Activated CD4-positive, alpha-beta T cell treated with anti-CD3 and anti-CD28 coated beads, Interleukin-2, amount 10 ng/mL, durations not matched to agents 24 days and 14 days (primary cell): ENCODE measurements around the gene SLC15A4. TPM values are rescaled to one million over a fixed set of nuclear protein-coding genes. Genes with fewer than 3 reads are reported as not detected.

ENCODE experiments used
- DNase-seq: peaks from one replicate; pipeline ENCODE4 v3.0.0; 2022
- H3K27ac Mint-ChIP-seq: one replicate; pipeline ENCODE4 v1.8.0; 2022; ENCODE audit warnings: mild to moderate bottlenecking, mixed read lengths
- H3K27me3 Mint-ChIP-seq: one replicate; pipeline ENCODE4 v1.8.0; 2022; ENCODE audit warnings: mixed read lengths
- H3K36me3 Mint-ChIP-seq: one replicate; pipeline ENCODE4 v1.8.0; 2022; ENCODE audit warnings: low read depth, mild to moderate bottlenecking, mixed read lengths
- H3K4me1 Mint-ChIP-seq: one replicate; pipeline ENCODE4 v1.8.0; 2021; ENCODE audit warnings: mixed read lengths
- H3K4me3 Mint-ChIP-seq: one replicate; pipeline ENCODE4 v1.8.0; 2022; ENCODE audit warnings: mild to moderate bottlenecking, moderate library complexity, mixed read lengths
- H3K9me3 Mint-ChIP-seq: one replicate; pipeline ENCODE4 v1.8.0; 2021; ENCODE audit warnings: mixed read lengths
- intact Hi-C: fragments of 100-400 bp; cut with micrococcal nuclease; formaldehyde crosslinking; loops from one replicate; pipeline ENCODE4 v1.15.1; 2023
- total RNA-seq: library from RNA; stranded (reverse); gene quantifications from 2 replicates; pipeline ENCODE4 v1.2.3, GENCODE V29; 2022

The SLC15A4 gene
- total RNA-seq, 1 donor from 2014 or later: 36.8 TPM

DNA sequence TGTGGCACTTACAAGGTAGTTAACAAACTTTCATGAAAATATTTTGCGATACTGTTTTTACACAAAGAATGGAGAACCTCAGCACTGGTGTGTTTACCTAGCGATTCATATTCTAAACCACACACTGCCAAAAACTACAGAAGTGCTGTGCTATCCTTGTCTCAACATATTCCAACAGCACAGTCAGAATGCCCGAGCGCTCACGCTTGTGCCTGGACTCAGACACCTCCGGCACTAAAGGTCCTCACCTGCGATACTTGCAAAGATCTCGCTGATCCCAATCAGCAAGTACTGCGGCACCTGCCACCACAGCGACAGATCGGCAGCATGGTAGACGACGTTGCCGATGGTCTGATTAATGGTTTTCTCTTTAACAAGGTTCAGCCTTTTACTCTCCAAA, 23.2 kb downstream of the SLC15A4 start:
- no peaks in the 10 kb centered on the region for H3K9me3 Mint-ChIP-seq
- H3K4me1 Mint-ChIP-seq: peaks cover 13% of the 10 kb centered on the region
- H3K27ac Mint-ChIP-seq: peak overlapping the region; percentile 2
- peaks cover 64% of the 10 kb centered on the region for H3K36me3 Mint-ChIP-seq
- intact Hi-C loops: no loop called here
- H3K27me3 Mint-ChIP-seq: no peaks in the 10 kb centered on the region
- DNase-seq: no peak
- H3K4me3 Mint-ChIP-seq: no peak overlapping the region

DNA sequence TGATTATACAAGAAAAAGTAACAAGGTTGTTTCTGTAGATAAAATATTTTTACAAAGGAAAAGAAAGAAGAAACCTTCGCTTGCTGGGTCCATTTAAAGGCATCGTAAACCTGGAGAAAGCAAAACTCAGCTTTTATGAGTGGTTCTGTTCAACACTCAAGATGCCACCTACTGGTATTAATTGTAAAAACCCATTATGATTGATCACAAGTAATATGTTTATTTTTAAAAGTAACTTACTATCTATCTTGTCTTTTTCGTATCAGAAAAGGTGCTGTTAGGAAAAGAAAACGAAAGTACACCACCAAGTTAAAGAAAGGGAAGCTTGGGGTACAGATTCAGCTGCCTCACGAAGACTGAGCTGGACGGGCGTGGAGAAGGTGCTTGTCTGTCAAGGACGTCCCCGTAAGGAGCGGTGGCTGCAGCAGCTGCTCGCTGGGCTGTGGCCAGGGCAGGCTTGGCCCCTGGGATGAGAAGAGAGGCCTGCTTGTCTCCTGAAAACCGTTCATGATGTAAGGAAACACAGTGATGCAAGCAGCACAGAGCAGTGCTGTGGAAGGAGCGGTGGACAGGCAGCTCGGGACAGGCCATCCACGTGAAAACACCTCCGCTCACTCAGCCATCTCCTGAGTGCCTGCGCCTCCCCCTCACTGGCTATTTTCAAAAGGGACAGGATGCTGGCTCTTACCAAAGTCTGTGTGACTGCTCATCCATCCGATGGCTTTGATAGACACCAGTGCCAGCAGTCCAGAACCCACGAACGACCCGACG, 25.0 kb downstream of the SLC15A4 start:
- intact Hi-C loops: no loop called here
- Mint-ChIP-seq H3K27me3 (no peaks in the 10 kb centered on the region), H3K9me3 (no peaks in the 10 kb centered on the region), H3K36me3 (peaks cover 67% of the 10 kb centered on the region), H3K27ac (no peak overlapping the region), H3K4me3 (no peak overlapping the region), H3K4me1 (peaks cover 25% of the 10 kb centered on the region)
- no peak for DNase-seq

DNA sequence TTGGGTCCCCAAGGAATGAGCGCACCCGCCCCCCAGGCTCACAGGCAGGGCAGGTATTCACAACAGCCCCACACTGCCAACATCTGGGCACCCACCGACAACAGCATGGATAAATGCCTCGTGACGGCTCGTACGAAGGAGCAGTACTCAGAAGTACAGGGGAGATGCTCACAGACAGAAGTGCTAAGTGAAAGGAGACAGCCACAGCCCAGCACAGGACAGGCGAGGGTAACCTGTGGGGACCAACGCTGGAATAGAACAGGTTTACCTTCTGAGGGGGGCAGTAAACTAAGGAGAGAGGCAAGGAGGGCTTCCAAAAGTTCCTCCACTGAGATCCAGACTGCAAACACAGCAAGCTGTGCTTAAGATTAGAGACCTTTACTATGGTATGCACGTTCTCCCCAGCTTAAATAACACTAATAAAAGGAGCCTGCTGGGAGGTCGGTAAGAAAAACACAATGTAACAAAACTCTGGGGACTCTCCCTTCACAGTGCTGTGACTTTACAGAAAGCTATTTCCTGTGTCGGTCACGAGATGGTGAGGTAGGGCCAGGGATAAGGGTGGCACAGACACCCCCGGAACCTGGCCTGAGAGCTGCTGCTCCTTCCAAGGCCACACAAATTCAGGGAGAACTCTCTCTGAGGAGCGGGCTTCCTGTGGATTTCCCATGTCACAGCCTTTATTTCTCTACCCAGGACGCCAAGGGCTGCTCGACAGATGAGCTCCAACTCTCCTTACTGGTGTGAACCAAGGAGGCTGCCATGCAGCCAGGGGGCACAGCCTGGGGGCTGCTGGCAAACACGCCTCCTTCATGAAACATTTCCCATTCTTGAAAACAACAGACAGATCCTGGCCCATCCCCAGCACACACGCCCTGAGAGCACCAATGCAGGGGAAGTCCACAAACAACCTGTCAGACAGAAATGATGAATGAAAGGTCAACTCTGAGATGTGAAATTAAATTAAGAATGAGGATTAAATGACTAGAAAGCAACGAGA, 26.3 kb downstream of the SLC15A4 start:
- Mint-ChIP-seq H3K36me3 (peaks cover 65% of the 10 kb centered on the region), H3K9me3 (no peaks in the 10 kb centered on the region), H3K27me3 (no peaks in the 10 kb centered on the region), H3K4me3 (no peak overlapping the region), H3K27ac (peak overlapping the region; percentile 71), H3K4me1 (peaks cover 25% of the 10 kb centered on the region)
- no peak for DNase-seq
- intact Hi-C loops: no loop called here

DNA sequence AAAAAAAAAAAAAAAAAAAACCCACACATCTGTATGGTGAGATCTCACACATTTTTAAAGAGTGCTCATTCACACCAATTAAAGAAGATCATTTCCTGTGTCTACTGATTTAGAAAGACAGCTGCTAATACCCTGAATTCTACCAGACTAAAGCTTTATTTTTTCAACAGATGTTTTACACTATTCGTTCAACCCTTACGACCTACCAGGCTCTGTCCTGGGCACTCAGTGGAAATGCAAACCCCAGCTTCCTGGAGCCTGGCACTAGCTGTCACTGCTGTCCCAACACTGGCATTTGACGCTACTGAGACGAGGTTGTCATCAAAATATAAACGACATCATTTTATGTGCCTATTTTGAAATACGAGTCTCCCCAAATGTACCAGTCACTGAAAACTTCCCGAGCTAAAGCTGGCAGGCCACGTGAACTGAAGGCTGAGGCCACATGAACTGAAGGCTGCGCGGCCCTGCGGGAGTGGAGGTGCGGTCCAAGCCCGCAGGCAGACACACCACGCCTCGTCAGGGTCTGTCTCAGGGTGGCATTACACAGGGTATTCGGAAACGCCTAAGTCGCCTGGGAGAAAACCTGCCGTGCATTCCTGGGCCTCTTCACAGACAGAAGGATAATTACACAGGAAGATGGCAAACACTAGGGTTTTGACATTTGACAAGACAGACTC, 27.2 kb downstream of the SLC15A4 start:
- no peaks in the 10 kb centered on the region for H3K27me3 Mint-ChIP-seq
- no peaks in the 10 kb centered on the region for H3K9me3 Mint-ChIP-seq
- peaks cover 28% of the 10 kb centered on the region for H3K4me1 Mint-ChIP-seq
- peak overlapping the region; percentile 41 for H3K27ac Mint-ChIP-seq
- no peak overlapping the region for H3K4me3 Mint-ChIP-seq
- no peak for DNase-seq
- peaks cover 68% of the 10 kb centered on the region for H3K36me3 Mint-ChIP-seq
- intact Hi-C loops: no loop called here

DNA sequence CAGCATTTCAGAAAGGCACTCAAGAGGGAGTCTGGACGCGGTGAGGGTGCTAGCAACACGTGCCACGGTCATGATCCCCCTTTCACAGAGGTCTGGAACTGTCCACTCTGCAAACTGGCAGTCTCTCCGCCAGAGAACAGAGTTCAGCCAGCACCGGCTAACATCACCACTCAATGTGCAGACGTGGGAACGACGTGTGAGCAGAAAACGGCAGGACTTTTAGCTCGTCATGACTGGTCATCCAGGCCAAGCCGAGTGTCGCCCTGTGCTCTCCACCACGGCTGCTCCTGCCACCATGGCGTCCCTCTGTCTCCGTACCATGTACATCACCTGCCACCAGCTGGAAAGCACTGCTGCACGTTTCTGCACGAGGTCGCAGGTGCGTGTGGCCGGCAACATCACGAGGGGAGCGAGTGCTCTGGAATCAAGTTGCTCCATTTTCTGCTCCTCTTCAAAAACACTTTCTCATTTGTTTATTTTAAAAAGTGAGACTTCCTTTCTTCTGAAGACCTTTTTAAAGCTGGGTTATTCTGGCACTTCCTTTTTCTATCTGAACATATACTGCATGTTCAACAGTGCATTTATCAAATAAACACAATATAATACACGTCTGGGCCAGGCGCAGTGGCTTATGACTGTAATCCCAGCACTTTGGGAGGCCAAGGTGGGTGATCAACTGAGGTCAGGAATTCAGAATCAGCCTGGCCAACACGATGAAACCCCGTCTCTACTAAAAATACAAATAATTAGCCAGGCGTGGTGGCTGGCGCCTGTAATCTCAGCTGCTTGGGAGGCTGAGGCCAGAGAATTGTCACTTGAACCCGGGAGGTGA, 28.0 kb downstream of the SLC15A4 start:
- intact Hi-C loops: no loop called here
- Mint-ChIP-seq H3K27me3 (no peaks in the 10 kb centered on the region), H3K36me3 (peaks cover 71% of the 10 kb centered on the region)

DNA sequence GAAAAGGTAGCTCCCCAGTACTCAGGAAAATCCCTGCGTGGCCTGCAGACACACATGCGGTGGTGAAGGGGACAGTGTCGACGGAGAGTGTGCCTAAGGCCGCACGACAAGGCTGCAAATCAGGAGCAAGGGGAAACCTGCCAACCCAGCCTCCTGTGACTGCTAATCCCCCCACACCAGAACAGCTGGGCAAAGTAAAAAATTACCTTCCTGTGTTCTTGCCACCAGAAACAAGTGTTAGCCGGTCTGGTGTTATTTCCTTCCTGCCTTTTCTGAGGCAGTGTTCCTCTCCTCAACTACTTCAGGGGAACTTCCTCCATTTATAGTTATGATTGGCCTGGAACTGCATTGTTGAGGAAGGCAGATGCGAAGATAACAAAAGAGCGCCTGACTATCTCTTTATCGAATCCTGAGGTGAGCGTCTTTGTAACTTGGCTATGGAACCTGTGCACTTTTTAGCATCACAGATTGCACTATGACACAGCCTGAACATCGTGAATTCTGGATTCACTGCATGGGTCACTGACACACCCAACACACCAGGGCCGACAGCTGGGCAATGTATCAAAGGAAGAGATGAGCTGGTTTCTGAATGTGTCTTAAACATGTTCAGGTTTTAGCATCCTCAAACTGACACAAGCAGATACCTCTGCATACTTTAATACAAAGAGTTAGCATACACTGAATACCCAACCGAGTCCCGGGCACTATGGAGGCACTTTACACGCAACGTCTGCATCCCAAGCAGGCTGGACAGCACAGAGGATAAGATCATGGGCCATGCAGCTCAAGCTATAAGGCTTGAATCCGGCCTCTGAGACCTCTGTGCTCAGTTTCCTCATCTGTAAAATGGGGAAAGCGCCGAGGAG, 28.9 kb downstream of the SLC15A4 start:
- Mint-ChIP-seq H3K27ac (peak overlapping the region; percentile 27), H3K36me3 (peaks cover 64% of the 10 kb centered on the region), H3K27me3 (no peaks in the 10 kb centered on the region)

More for the DNA sequence above, 28.0 kb downstream of the SLC15A4 start:
- Mint-ChIP-seq H3K9me3 (no peaks in the 10 kb centered on the region), H3K4me3 (no peak overlapping the region), H3K4me1 (peaks cover 28% of the 10 kb centered on the region), H3K27ac (no peak overlapping the region)
- DNase-seq: no peak

DNA sequence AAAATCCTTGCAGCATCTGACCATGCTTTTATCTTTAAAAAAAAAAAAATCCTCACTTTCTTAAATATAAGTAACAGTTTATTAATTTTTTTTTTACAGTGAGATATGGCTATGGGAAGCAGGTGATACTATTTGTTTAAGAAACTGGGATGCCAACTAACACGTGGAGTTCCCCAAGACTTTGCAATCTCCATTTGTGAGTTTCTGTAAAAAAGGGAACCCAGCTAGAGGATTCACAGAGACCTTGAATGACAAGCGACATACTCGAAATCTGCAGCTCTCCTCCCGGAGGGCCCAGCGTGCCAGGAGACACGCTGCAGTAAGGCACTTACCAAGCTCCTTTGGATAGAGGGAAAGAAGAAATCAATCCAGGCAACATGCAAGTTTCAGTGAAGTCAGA, 30.1 kb downstream of the SLC15A4 start:
- no peak for DNase-seq
- H3K4me3 Mint-ChIP-seq: no peak overlapping the region
- H3K27ac Mint-ChIP-seq: no peak overlapping the region
- H3K27me3 Mint-ChIP-seq: no peaks in the 10 kb centered on the region
- no peaks in the 10 kb centered on the region for H3K9me3 Mint-ChIP-seq
- peaks cover 28% of the 10 kb centered on the region for H3K4me1 Mint-ChIP-seq
- intact Hi-C loops: no loop called here
- peaks cover 57% of the 10 kb centered on the region for H3K36me3 Mint-ChIP-seq

More for the DNA sequence above, 28.9 kb downstream of the SLC15A4 start:
- Mint-ChIP-seq H3K9me3 (no peaks in the 10 kb centered on the region), H3K4me3 (no peak overlapping the region), H3K4me1 (peaks cover 28% of the 10 kb centered on the region)
- no peak for DNase-seq
- intact Hi-C loops: no loop called here

DNA sequence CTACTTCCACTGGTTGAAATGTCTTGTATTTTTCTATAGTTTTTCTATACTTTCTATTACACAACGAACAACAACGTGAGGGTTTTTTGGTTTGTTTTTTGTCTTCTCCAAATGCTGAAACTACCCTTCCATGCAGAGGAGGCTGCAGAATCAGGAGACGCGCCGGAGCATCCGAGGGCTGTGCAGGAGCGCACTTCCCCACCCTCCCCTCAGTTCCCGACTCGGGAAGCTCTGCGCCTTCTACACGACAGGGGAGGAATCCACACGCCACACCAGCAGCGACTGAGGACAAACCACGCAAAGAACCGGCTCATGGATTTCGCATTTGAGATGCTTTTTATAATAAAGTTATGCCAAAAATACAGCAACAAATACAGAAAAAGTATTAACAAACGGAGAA, 30.9 kb downstream of the SLC15A4 start:
- Mint-ChIP-seq H3K4me3 (no peak overlapping the region), H3K9me3 (no peaks in the 10 kb centered on the region), H3K27ac (no peak overlapping the region), H3K36me3 (peaks cover 56% of the 10 kb centered on the region), H3K4me1 (peaks cover 28% of the 10 kb centered on the region), H3K27me3 (no peaks in the 10 kb centered on the region)
- intact Hi-C loops: no loop called here
- no peak for DNase-seq

DNA sequence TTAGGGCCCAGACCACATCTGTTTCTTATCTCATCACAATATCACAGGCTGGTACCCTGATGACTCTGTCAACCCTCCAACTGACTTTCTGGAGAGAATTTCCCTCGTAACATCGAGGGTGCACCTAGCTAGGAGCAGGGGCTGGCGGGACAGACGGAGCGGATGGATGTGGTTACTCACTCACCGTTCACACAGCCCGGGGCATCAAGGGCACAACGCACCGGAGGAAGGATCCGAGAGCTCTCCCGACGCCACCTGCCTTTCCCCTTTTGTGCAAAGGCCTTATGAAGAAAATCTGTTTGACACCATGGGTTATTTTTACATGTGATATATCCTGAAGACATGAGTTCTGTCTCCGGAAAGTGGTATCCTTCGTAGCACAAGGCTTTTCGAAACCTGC, 31.4 kb downstream of the SLC15A4 start:
- Mint-ChIP-seq H3K36me3 (peaks cover 54% of the 10 kb centered on the region), H3K27me3 (no peaks in the 10 kb centered on the region), H3K27ac (no peak overlapping the region), H3K4me1 (peaks cover 26% of the 10 kb centered on the region), H3K9me3 (no peaks in the 10 kb centered on the region), H3K4me3 (no peak overlapping the region)
- intact Hi-C loops: no loop called here
- DNase-seq: no peak

DNA sequence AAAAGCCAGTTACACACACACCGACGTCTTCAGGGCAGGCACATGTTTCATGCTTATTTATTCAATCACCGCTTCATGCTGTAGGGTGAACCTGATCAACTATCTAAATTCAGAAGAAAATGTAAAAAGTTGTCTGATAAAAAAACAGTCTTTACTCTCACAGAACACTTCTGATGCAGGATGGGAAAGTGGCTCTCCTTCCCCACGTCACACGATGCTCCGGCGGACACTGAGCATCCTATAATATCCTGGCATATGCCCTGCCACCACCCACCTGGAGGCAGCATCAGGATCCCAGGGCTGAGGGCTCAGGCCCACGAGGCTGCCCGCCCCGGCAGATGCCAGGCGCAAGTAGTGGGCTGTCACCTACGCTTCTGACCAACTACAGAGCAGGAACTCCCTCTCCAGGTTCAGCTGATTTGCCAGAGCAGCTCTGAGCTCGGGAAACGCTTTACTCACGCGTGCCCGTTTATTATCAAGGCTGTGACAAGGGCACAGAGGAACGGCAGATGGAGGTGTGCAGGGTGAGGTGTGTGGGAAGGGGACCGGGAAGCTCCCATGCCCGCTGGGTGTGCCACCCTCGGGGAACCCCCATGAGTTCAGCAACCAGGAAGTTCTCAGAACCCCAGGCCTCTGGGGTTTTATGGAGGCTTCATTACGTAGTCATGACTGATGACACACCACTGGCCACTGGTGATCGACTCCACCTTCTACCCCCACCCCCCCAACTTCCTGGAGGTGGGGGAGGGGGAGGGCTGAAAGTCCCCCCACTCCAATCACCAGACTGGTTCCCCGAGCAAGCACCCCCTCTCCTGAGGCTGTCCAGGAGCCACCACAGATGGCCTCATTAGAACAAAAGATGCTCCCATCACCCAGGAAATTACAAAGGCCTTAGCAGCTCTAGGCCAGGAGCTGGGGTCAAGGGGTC, 32.1 kb downstream of the SLC15A4 start:
- DNase-seq: no peak
- H3K9me3 Mint-ChIP-seq: no peaks in the 10 kb centered on the region
- H3K4me1 Mint-ChIP-seq: peaks cover 24% of the 10 kb centered on the region
- H3K4me3 Mint-ChIP-seq: no peak overlapping the region
- H3K27ac Mint-ChIP-seq: peak overlapping the region; percentile 25
- intact Hi-C loops: no loop called here
- no peaks in the 10 kb centered on the region for H3K27me3 Mint-ChIP-seq
- H3K36me3 Mint-ChIP-seq: peaks cover 47% of the 10 kb centered on the region

DNA sequence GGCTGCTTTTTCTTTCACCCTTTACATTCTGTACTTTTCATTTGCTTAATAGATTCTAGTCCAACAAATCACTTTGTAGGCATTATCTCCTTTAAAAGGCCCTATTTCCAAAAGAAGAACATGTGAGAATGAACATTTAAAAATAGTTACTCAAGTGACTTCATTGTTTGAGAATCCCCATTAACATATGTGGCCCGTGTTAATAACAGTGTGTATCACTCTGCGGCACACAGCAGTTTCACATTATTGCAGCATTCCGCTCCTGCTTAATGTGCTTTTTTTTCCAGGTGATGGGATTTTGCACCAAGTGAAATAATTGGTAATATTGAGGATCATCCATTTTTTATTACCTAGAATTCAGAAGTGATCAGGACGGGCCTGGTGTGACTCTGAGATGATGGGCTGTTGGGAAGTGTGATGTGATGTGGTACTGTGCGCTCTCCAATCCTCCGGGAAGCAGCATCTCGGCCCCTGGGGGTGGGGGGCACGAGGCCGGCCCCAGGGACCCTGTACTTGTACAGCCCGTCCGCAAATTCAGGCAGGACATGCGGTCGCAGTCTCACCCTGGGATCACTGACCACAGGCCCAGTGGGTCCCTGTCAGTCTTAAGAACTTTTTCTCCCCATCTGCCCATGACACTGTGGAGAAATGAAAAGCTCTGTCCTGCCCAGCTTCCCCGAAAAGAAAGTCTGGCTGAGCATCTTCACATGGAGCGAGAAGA, 32.9 kb downstream of the SLC15A4 start:
- intact Hi-C loops: no loop called here
- Mint-ChIP-seq H3K4me3 (no peak overlapping the region), H3K36me3 (peaks cover 39% of the 10 kb centered on the region), H3K4me1 (peaks cover 21% of the 10 kb centered on the region), H3K9me3 (no peaks in the 10 kb centered on the region), H3K27ac (no peak overlapping the region), H3K27me3 (no peaks in the 10 kb centered on the region)
- DNase-seq: no peak
